HFFc6 (cell line): Measurements from ENCODE around the gene TALDO1. TPM values are rescaled to one million over a fixed set of nuclear protein-coding genes. Genes with fewer than 3 reads are reported as not detected.

Source experiments
- DNase-seq: peaks from one replicate; pipeline ENCODE4 v3.0.0-alpha.2; 2018
- H3K27ac Mint-ChIP-seq: 2 replicates; pipeline ENCODE4 v1.8.0; 2020; ENCODE audit warnings: mild to moderate bottlenecking, mixed read lengths
- H3K27me3 Mint-ChIP-seq: 2 replicates; pipeline ENCODE4 v1.8.0; 2021; ENCODE audit warnings: mild to moderate bottlenecking, moderate library complexity, mixed read lengths; ENCODE audit not compliant: insufficient read depth
- H3K36me3 Mint-ChIP-seq: 2 replicates; pipeline ENCODE4 v1.8.0; 2021; ENCODE audit warnings: low read depth, mixed read lengths
- H3K4me1 Mint-ChIP-seq: 2 replicates; pipeline ENCODE4 v1.8.0; 2020; ENCODE audit warnings: low read depth, mixed read lengths
- H3K4me3 Mint-ChIP-seq: 2 replicates; pipeline ENCODE4 v1.8.0; 2020; ENCODE audit warnings: mild to moderate bottlenecking, moderate library complexity, mixed read lengths
- H3K9me3 Mint-ChIP-seq: 2 replicates; pipeline ENCODE4 v1.8.0; 2020; ENCODE audit warnings: mild to moderate bottlenecking, mixed read lengths
- total RNA-seq, 6 experiments: library from RNA; stranded (reverse); fragmentation: NEBNext Ultra II Directional; extraction: Animal tissue kit (Norgen Biotek cat#: 25700); gene quantifications; 2 replicates in 1 of 6; 3 replicates in 5 of 6; pipeline ENCODE4 v1.2.3, GENCODE V29; 2021
- TF ChIP-seq, protein P1 (sequence below): fragments of 200-600 bp; sonication (generic); IDR thresholded peaks from 2 replicates; pipeline ENCODE4 v1.5.0; 2021; ENCODE audit warnings: antibody characterized with exemption, mild to moderate bottlenecking

TALDO1 gene
- total RNA-seq, 6 experiments from 2014 or later: 230 to 351 (median 300) TPM

DNA sequence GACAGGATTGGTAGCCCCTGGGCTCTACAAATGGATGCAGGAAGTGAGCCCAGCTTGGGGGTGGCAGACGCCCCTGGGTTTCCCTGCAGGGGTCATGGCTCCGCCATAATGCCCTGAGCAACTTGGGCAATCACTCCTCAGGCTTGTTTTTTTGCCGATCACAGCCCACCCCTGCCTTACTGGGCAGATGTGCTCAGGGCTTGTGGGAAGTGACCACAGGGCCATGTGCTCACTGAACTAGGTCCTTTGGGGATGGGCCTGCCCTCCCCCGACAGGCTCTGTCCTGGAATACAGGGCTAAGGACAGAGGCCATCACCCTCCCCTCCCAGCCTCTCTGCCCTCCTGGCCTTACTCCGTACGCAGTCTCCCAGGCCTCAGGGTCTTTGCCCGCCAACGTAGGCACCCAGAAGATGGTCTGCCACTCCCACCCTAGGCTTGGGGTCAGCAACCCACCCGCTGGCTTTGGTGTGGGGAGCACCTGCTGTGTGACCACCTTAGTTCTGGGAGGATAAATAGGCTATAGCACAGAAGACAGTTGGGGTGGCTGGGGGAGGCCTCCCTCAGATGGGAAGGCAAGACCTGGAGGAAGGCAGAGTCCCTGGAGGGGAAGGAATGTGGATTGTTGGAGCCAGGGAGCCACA, 66.3 kb downstream of the TALDO1 start:
- Mint-ChIP-seq H3K9me3 (no peaks in the 10 kb centered on the region), H3K27ac (peak overlapping the region; percentile 68), H3K36me3 (peaks cover 30% of the 10 kb centered on the region), H3K27me3 (peaks cover 25% of the 10 kb centered on the region), H3K4me1 (peaks cover 30% of the 10 kb centered on the region), H3K4me3 (no peak overlapping the region)
- DNase-seq: no peak
- TF ChIP-seq, protein P1, sequence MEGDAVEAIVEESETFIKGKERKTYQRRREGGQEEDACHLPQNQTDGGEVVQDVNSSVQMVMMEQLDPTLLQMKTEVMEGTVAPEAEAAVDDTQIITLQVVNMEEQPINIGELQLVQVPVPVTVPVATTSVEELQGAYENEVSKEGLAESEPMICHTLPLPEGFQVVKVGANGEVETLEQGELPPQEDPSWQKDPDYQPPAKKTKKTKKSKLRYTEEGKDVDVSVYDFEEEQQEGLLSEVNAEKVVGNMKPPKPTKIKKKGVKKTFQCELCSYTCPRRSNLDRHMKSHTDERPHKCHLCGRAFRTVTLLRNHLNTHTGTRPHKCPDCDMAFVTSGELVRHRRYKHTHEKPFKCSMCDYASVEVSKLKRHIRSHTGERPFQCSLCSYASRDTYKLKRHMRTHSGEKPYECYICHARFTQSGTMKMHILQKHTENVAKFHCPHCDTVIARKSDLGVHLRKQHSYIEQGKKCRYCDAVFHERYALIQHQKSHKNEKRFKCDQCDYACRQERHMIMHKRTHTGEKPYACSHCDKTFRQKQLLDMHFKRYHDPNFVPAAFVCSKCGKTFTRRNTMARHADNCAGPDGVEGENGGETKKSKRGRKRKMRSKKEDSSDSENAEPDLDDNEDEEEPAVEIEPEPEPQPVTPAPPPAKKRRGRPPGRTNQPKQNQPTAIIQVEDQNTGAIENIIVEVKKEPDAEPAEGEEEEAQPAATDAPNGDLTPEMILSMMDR: no peak

Other genes with a start within 250 kb of the TALDO1 start
- gene RNH1, start 240.2 kb upstream of the TALDO1 start, total RNA-seq: 100 to 1,000 TPM; 223 to 272 (median 250) TPM
- gene HRAS, start 211.9 kb upstream of the TALDO1 start, total RNA-seq: 100 to 1,000 TPM; 102 to 125 (median 107) TPM
- gene LRRC56, start 209.9 kb upstream of the TALDO1 start, total RNA-seq: under 1 TPM; 0.23 to 0.83 (median 0.55) TPM
- gene LMNTD2, start 186.7 kb upstream of the TALDO1 start, total RNA-seq: 1 to 10 TPM in 3 of 6 experiments, under 1 TPM in 3; 0.37 to 2.3 (median 0.97) TPM
- gene RASSF7, start 186.5 kb upstream of the TALDO1 start, total RNA-seq: 10 to 100 TPM; 10.1 to 18.8 (median 12.7) TPM
- gene PHRF1, start 171.0 kb upstream of the TALDO1 start, total RNA-seq: 10 to 100 TPM; 23.8 to 27.5 (median 24.8) TPM
- 1 to 10 TPM; 3.0 to 5.2 (median 4.2) TPM for gene IRF7, start 131.5 kb upstream of the TALDO1 start, total RNA-seq
- not detected for gene CDHR5, start 122.5 kb upstream of the TALDO1 start, total RNA-seq
- not detected for gene SCT, start 120.3 kb upstream of the TALDO1 start, total RNA-seq
- gene DRD4, start 110.2 kb upstream of the TALDO1 start, total RNA-seq: under 1 TPM; 0.14 to 0.61 (median 0.38) TPM
- 10 to 100 TPM; 32.2 to 48.1 (median 34.6) TPM for gene DEAF1, start 52.2 kb upstream of the TALDO1 start, total RNA-seq
- 10 to 100 TPM; 16.9 to 24.5 (median 19.3) TPM for gene TMEM80, start 51.6 kb upstream of the TALDO1 start, total RNA-seq
- 10 to 100 TPM; 55.5 to 70.1 (median 65.1) TPM for gene EPS8L2, start 41.2 kb upstream of the TALDO1 start, total RNA-seq
- gene GATD1, start 30.0 kb downstream of the TALDO1 start, total RNA-seq: 10 to 100 TPM; 61.0 to 72.7 (median 68.1) TPM
- 10 to 100 TPM in 5 of 6 experiments, 1 to 10 TPM in 1; 8.2 to 12.2 (median 11.0) TPM for gene CEND1, start 42.6 kb downstream of the TALDO1 start, total RNA-seq
- 10 to 100 TPM; 39.7 to 47.3 (median 42.9) TPM for gene SLC25A22, start 50.8 kb downstream of the TALDO1 start, total RNA-seq
- 10 to 100 TPM; 11.0 to 15.9 (median 13.7) TPM for gene PIDD1, start 57.8 kb downstream of the TALDO1 start, total RNA-seq
- 1,000 to 10,000 TPM; 1,532 to 1,781 (median 1,709) TPM for gene RPLP2, start 62.5 kb downstream of the TALDO1 start, total RNA-seq
- 100 to 1,000 TPM; 103 to 148 (median 130) TPM for gene PNPLA2, start 71.5 kb downstream of the TALDO1 start, total RNA-seq
- gene CRACR2B, start 80.5 kb downstream of the TALDO1 start, total RNA-seq: 1 to 10 TPM in 4 of 6 experiments, under 1 TPM in 2; 0.63 to 2.2 (median 1.2) TPM
- 1,000 to 10,000 TPM in 1 of 6 experiments, 100 to 1,000 TPM in 5; 719 to 1,001 (median 755) TPM for gene CD151, start 85.5 kb downstream of the TALDO1 start, total RNA-seq
- 100 to 1,000 TPM; 439 to 504 (median 478) TPM for gene POLR2L, start 95.1 kb downstream of the TALDO1 start, total RNA-seq
- 100 to 1,000 TPM; 193 to 267 (median 212) TPM for gene TSPAN4, start 95.4 kb downstream of the TALDO1 start, total RNA-seq
- gene CHID1, start 163.3 kb downstream of the TALDO1 start, total RNA-seq: 100 to 1,000 TPM; 116 to 145 (median 133) TPM
- gene AP2A2, start 178.4 kb downstream of the TALDO1 start, total RNA-seq: 10 to 100 TPM; 65.4 to 73.4 (median 70.9) TPM